ENCODE measurements around the gene PPP1R3D.

DNA sequence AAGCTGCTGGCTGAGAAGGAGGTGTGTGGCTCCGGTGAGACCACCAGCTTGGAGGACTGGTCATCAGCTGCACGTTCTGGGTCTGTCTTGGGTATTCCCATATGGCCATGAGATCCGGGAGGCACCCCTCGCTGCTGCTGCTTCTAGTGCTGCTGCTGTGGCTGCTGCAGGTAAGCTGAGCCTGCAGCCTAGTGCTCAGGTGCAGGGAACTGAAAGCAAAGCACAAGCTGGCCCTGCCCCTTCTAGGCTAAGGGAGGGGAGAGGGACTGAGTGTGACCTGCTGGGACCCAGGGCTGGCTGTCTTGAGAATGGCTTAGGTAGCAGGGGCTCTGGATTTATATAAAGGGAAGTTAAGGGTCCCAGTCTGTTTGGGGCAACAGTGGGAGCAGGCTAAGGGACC is 18.5 kb upstream of the PPP1R3D start:
- TF ChIP-seq CTCF (IDR thresholded peaks at IDR 0.05; ENCODE audit: low read length) = no peak
- no peak for TF ChIP-seq EZH2 (IDR thresholded peaks at IDR 0.05; ENCODE audit: borderline replicate concordance, low read length)
